Skeletal muscle tissue (tissue), 4 donors: ENCODE measurements around the gene IFIT5. TPM values are rescaled to one million over a fixed set of nuclear protein-coding genes. Genes with fewer than 3 reads are reported as not detected.

Experiments used
- H3K27ac ChIP-seq: one replicate; pipeline ENCODE4 v1.7.0; 2013; ENCODE audit warnings: mild to moderate bottlenecking, low read depth, low read length, inconsistent platforms
- H3K27me3 ChIP-seq, 3 donors: one replicate each; pipeline ENCODE4 v1.7.0; 2013; ENCODE audit warnings: low read length in 3 of 3; ENCODE audit not compliant: control insufficient read depth in 3 of 3, insufficient read depth in 3 of 3
- H3K36me3 ChIP-seq, 3 donors: one replicate each; pipeline ENCODE4 v1.7.0; 2013; ENCODE audit warnings: low read length in 3 of 3; ENCODE audit not compliant: control insufficient read depth in 3 of 3, insufficient read depth in 3 of 3
- H3K4me1 ChIP-seq, 3 donors: one replicate each; pipeline ENCODE4 v1.7.0; 2013; ENCODE audit warnings: low read length in 3 of 3, mild to moderate bottlenecking in 3 of 3; ENCODE audit not compliant: control insufficient read depth in 3 of 3, insufficient read depth in 3 of 3
- H3K4me3 ChIP-seq, 3 donors: one replicate each; pipeline ENCODE4 v1.7.0; 2013; ENCODE audit warnings: low read length in 3 of 3
- H3K9ac ChIP-seq, 3 donors: one replicate each; pipeline ENCODE4 v1.7.0; 2013; ENCODE audit warnings: low read length in 3 of 3, mild to moderate bottlenecking in 3 of 3, moderate library complexity in 2 of 3, low read depth in 1 of 3
- H3K9me3 ChIP-seq, 3 donors: one replicate each; pipeline ENCODE4 v1.7.0; 2013; ENCODE audit warnings: low read length in 3 of 3; ENCODE audit not compliant: control insufficient read depth in 3 of 3
- total RNA-seq: library from RNA; depleted of rRNA; stranded (reverse); fragments of >200 nt; gene quantifications from one replicate; pipeline ENCODE4 v1.2.3, GENCODE V29; 2014
- donor health status: Osteomylitis.

The IFIT5 gene, protein sequence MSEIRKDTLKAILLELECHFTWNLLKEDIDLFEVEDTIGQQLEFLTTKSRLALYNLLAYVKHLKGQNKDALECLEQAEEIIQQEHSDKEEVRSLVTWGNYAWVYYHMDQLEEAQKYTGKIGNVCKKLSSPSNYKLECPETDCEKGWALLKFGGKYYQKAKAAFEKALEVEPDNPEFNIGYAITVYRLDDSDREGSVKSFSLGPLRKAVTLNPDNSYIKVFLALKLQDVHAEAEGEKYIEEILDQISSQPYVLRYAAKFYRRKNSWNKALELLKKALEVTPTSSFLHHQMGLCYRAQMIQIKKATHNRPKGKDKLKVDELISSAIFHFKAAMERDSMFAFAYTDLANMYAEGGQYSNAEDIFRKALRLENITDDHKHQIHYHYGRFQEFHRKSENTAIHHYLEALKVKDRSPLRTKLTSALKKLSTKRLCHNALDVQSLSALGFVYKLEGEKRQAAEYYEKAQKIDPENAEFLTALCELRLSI
- 9.9 TPM for total RNA-seq

GRCh38 chr10:89414146-89414878 is at the start of gene IFIT5:
Gene IFIT5, plus strand, starts transcription at chr10:89414568. Its CDS starts 231 bp downstream, at chr10:89414799.
- peak within 1 kb of the TSS; percentile 89 to 97 (median 93) for H3K4me3 ChIP-seq
- peak within 1 kb of the TSS; percentile 83 for H3K27ac ChIP-seq
- peaks cover 5 to 16% (median 10%) of the 10 kb centered on the region in 3 donors for H3K4me1 ChIP-seq
- H3K9ac ChIP-seq, result peak within 1 kb of the TSS; percentile 81 to 84 (median 81)
- H3K9me3 ChIP-seq, result no peaks in the 10 kb centered on the region
- H3K27me3 ChIP-seq, result no peaks in the 10 kb centered on the region
- peaks cover 3 to 7% (median 7%) of the 10 kb centered on the region in 3 donors for H3K36me3 ChIP-seq

GRCh38 chr10:89367529-89367928 is 46.8 kb upstream of the IFIT5 start:
- Histone ChIP-seq H3K27me3 (no peaks in the 10 kb centered on the region), H3K4me1 (peaks cover 0 to 18% (median 11%) of the 10 kb centered on the region in 3 donors), H3K27ac (no peak overlapping the region), H3K9ac (no peak overlapping the region), H3K36me3 (no peaks in the 10 kb centered on the region), H3K9me3 (no peaks in the 10 kb centered on the region), H3K4me3 (no peak overlapping the region)

- Histone ChIP-seq H3K9ac (no peak overlapping the region), H3K36me3 (no peaks in the 10 kb centered on the region), H3K27ac (no peak overlapping the region), H3K27me3 (no peaks in the 10 kb centered on the region), H3K4me1 (peaks cover 0 to 18% (median 11%) of the 10 kb centered on the region in 3 donors), H3K9me3 (no peaks in the 10 kb centered on the region), H3K4me3 (no peak overlapping the region)
Observed at GRCh38 chr10:89368129-89368528, 46.2 kb upstream of the IFIT5 start.

- Histone ChIP-seq H3K27me3 (no peaks in the 10 kb centered on the region), H3K27ac (peak overlapping the region; percentile 42), H3K9me3 (no peaks in the 10 kb centered on the region), H3K36me3 (no peaks in the 10 kb centered on the region), H3K4me3 (no peak overlapping the region), H3K4me1 (peaks cover 10 to 26% (median 24%) of the 10 kb centered on the region in 3 donors), H3K9ac (no peak overlapping the region)
Observed at GRCh38 chr10:89369156-89370105, 44.9 kb upstream of the IFIT5 start.

DNA sequence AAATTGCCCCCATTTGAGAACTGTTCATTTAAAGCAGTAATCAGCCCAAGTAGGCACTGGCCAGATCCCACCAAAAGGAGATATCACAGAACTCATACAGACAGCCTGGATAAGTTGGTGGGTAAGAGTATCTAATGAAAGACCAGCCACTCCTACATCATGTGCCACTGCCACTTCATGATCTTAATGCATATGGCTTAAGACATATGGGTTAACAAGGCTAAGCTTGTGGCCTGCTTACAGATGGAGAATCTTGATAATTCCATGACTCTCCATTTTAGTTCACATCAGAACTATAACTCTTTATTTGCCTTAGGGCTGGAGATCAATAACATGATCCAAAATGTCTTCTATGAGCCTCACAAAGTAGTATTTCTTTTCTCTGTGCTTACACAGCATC is 43.3 kb upstream of the IFIT5 start:
- H3K9me3 ChIP-seq, result no peaks in the 10 kb centered on the region
- H3K27ac ChIP-seq, result no peak overlapping the region
- no peaks in the 10 kb centered on the region for H3K36me3 ChIP-seq
- H3K4me1 ChIP-seq, result peaks cover 17 to 33% (median 32%) of the 10 kb centered on the region in 3 donors
- no peak overlapping the region for H3K4me3 ChIP-seq
- no peak overlapping the region for H3K9ac ChIP-seq
- no peaks in the 10 kb centered on the region for H3K27me3 ChIP-seq

DNA sequence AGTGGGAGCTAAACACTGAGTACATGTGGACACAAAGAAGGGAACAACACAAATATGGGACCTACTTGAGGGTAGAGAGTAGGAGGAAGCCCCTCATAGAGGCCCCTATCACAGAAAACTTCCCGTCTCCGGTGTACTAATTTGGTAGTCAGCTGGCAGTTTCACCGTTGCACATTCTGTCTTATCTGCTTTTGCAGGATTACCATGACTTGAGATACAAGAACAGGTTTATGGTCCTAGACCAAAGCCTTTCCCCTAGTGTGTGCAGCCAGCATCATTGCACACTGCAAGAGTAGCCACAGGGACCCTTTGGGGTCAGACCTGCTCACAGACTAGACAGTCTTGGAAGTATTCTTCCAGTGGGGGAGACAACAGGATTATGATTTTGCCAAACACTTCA is 42.4 kb upstream of the IFIT5 start:
- no peak overlapping the region for H3K9ac ChIP-seq
- no peak overlapping the region for H3K4me3 ChIP-seq
- H3K27me3 ChIP-seq, result no peaks in the 10 kb centered on the region
- H3K27ac ChIP-seq, result no peak overlapping the region
- no peaks in the 10 kb centered on the region for H3K36me3 ChIP-seq
- H3K4me1 ChIP-seq, result peaks cover 17 to 33% (median 32%) of the 10 kb centered on the region in 3 donors
- H3K9me3 ChIP-seq, result no peaks in the 10 kb centered on the region

- peak overlapping the region; percentile 86 for H3K27ac ChIP-seq
- H3K4me3 ChIP-seq, result peak overlapping the region in 1 of 3 donors; percentile 52
- no peaks in the 10 kb centered on the region for H3K9me3 ChIP-seq
- H3K36me3 ChIP-seq, result no peaks in the 10 kb centered on the region
- peak overlapping the region; percentile 37 to 51 (median 41) for H3K9ac ChIP-seq
- H3K4me1 ChIP-seq, result peaks cover 17 to 25% (median 23%) of the 10 kb centered on the region in 3 donors
- H3K27me3 ChIP-seq, result no peaks in the 10 kb centered on the region
Observed at GRCh38 chr10:89373916-89374711, 40.3 kb upstream of the IFIT5 start.

GRCh38 chr10:89374713-89375141 is 39.6 kb upstream of the IFIT5 start:
- Histone ChIP-seq H3K4me3 (peak overlapping the region in 1 of 3 donors; percentile 52), H3K27ac (peak overlapping the region; percentile 86), H3K36me3 (no peaks in the 10 kb centered on the region), H3K4me1 (peaks cover 17 to 20% (median 20%) of the 10 kb centered on the region in 3 donors), H3K27me3 (no peaks in the 10 kb centered on the region), H3K9me3 (no peaks in the 10 kb centered on the region), H3K9ac (peak overlapping the region; percentile 30 to 51 (median 41))
